ENCODE data around the gene IGSF21.

IGSF21 gene

DNA sequence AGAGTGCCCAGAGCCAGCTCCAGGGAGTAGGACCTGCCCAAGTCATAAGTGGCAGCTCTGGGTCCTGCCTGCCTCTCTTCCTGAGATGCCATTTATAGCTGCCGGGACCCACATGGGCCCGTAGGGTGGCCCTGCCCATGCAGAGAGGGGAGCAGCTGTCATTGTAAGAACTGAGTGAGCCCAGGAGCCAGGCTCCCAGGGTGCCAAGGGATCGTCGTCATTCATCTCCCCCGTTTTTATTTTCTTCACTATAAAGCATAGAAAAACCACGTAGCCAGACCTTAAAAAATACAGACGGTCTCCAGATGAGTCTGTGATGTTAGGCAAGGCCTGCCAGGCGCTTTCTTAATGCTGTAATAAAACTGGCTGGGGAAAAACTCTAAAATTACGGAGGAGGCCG lies 90.7 kb downstream of the IGSF21 start:
- Mint-ChIP-seq H3K9me3 (no peaks in the 10 kb centered on the region), H3K27me3 (ENCODE audit: low read depth, poor library complexity) (peaks cover 51% of the 10 kb centered on the region), H3K4me3 (no peak overlapping the region), H3K27ac (no peak overlapping the region), H3K36me3 (ENCODE audit: low read depth) (no peaks in the 10 kb centered on the region), H3K4me1 (peaks cover 38% of the 10 kb centered on the region)
- TF ChIP-seq CTCF (IDR thresholded peaks at IDR 0.05): no peak
- no peak for DNase-seq

- no peak for DNase-seq
- H3K27ac Mint-ChIP-seq: no peak overlapping the region
- no peak overlapping the region for H3K4me3 Mint-ChIP-seq
- no peak for TF ChIP-seq CTCF (IDR thresholded peaks at IDR 0.05)
- H3K9me3 Mint-ChIP-seq: no peaks in the 10 kb centered on the region
- peaks cover 34% of the 10 kb centered on the region for H3K4me1 Mint-ChIP-seq
- H3K36me3 Mint-ChIP-seq (ENCODE audit: low read depth): no peaks in the 10 kb centered on the region
- H3K27me3 Mint-ChIP-seq (ENCODE audit: low read depth, poor library complexity): peaks cover 51% of the 10 kb centered on the region
These were observed 91.9 kb downstream of the IGSF21 start for GRCh38 chr1:18199462-18199861.

- H3K9me3 Mint-ChIP-seq: no peaks in the 10 kb centered on the region
- DNase-seq: no peak
- H3K27me3 Mint-ChIP-seq (ENCODE audit: low read depth, poor library complexity): peaks cover 47% of the 10 kb centered on the region
- H3K4me1 Mint-ChIP-seq: peaks cover 31% of the 10 kb centered on the region
- H3K4me3 Mint-ChIP-seq: no peak overlapping the region
- no peaks in the 10 kb centered on the region for H3K36me3 Mint-ChIP-seq (ENCODE audit: low read depth)
- H3K27ac Mint-ChIP-seq: no peak overlapping the region
- TF ChIP-seq CTCF (IDR thresholded peaks at IDR 0.05): no peak
These were observed 92.6 kb downstream of the IGSF21 start for GRCh38 chr1:18200136-18200717.

GRCh38 chr1:18200918-18201317 lies 93.3 kb downstream of the IGSF21 start:
- Mint-ChIP-seq H3K27me3 (ENCODE audit: low read depth, poor library complexity) (peaks cover 47% of the 10 kb centered on the region), H3K4me1 (peaks cover 25% of the 10 kb centered on the region), H3K27ac (peak overlapping the region; percentile 10), H3K36me3 (ENCODE audit: low read depth) (no peaks in the 10 kb centered on the region), H3K9me3 (peaks cover 2% of the 10 kb centered on the region), H3K4me3 (no peak overlapping the region)
- no peak for TF ChIP-seq CTCF (IDR thresholded peaks at IDR 0.05)
- no peak for DNase-seq

GRCh38 chr1:18201997-18202719 lies 94.6 kb downstream of the IGSF21 start:
- no peak for TF ChIP-seq CTCF (IDR thresholded peaks at IDR 0.05)
- H3K4me1 Mint-ChIP-seq: peaks cover 24% of the 10 kb centered on the region
- H3K4me3 Mint-ChIP-seq: no peak overlapping the region
- peaks cover 47% of the 10 kb centered on the region for H3K27me3 Mint-ChIP-seq (ENCODE audit: low read depth, poor library complexity)
- no peak for DNase-seq
- no peak overlapping the region for H3K27ac Mint-ChIP-seq
- no peaks in the 10 kb centered on the region for H3K36me3 Mint-ChIP-seq (ENCODE audit: low read depth)
- peaks cover 9% of the 10 kb centered on the region for H3K9me3 Mint-ChIP-seq

DNA sequence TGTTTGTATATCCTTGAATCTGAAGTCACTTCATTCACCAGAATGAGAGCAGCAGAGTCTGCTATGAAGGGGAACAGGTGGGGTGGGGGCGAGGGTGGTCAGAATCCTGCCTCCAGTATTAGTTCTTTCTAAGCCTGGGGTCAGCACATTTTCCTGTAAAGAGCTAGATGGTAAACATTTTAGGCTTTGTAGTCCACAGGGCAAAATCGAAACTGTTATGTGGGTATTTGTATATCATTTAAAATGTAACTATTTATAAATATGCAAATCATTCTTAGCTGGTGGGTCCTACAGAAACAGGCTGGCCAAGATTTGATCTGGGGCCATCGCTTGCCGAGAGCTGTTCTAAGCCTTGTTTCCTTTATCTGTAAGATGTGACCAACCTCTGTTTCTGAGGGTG lies 96.0 kb downstream of the IGSF21 start:
- Mint-ChIP-seq H3K4me1 (peaks cover 24% of the 10 kb centered on the region), H3K27ac (no peak overlapping the region), H3K4me3 (no peak overlapping the region), H3K36me3 (ENCODE audit: low read depth) (no peaks in the 10 kb centered on the region), H3K27me3 (ENCODE audit: low read depth, poor library complexity) (peaks cover 38% of the 10 kb centered on the region), H3K9me3 (peaks cover 9% of the 10 kb centered on the region)
- TF ChIP-seq CTCF (IDR thresholded peaks at IDR 0.05): no peak
- no peak for DNase-seq

All from nephron progenitor cell (in vitro differentiated cells).